H1 (cell line): ENCODE data around the gene SERPINF2. TPM values are rescaled to one million over a fixed set of nuclear protein-coding genes. Genes with fewer than 3 reads are reported as not detected.

Experiments
- ATF3 ChIP-seq: IDR thresholded peaks from 2 replicates; pipeline ENCODE4 v1.6.1; 2011; ENCODE audit warnings: low read depth, mild to moderate bottlenecking, low read length; ENCODE audit not compliant: insufficient read depth
- CREB1 ChIP-seq: IDR thresholded peaks from 2 replicates; pipeline ENCODE4 v1.6.1; 2012; ENCODE audit warnings: inconsistent platforms
- EZH2 ChIP-seq: fragments of 200-600 bp; sonication (generic); IDR thresholded peaks from 2 replicates; pipeline ENCODE4 v1.7.1; 2012; ENCODE audit warnings: low read depth, mild to moderate bottlenecking, moderate library complexity, low read length, inconsistent platforms; ENCODE audit not compliant: severe bottlenecking
- JUND ChIP-seq: IDR thresholded peaks from 2 replicates; pipeline ENCODE4 v1.6.1; 2011; ENCODE audit warnings: mild to moderate bottlenecking, improper control_type of control experiment, low read length
- MAFK ChIP-seq: IDR thresholded peaks from 2 replicates; pipeline ENCODE4 v1.6.1; 2012; ENCODE audit warnings: low read depth, mild to moderate bottlenecking, improper control_type of control experiment, low read length
- NANOG ChIP-seq: IDR thresholded peaks from 2 replicates; pipeline ENCODE4 v1.6.1; 2011; ENCODE audit warnings: low read length, low read depth, mild to moderate bottlenecking, inconsistent platforms; ENCODE audit not compliant: insufficient read depth, poor library complexity, severe bottlenecking
- POLR2A ChIP-seq, 2 experiments: IDR thresholded peaks; 1 replicate in 1 of 2; 2 replicates in 1 of 2; pipeline ENCODE4 v1.6.1; 2011; ENCODE audit warnings: low read depth in 2 of 2, low read length in 2 of 2, mild to moderate bottlenecking in 2 of 2; ENCODE audit errors: control extremely low read depth in 1 of 2
- TCF12 ChIP-seq: IDR thresholded peaks from 2 replicates; pipeline ENCODE4 v1.6.1; 2011; ENCODE audit warnings: low read depth, mild to moderate bottlenecking, low read length
- polyA plus RNA-seq, 7 experiments: library from polyadenylated mRNA; depleted of rRNA in 3 of 7; stranded (reverse) in 5 of 7; unstranded in 2 of 7; fragments of >200 nt in 5 of 7; fragments of 200-250 nt in 2 of 7; gene quantifications; 1 replicate in 5 of 7; 2 replicates in 1 of 7; 4 replicates in 1 of 7; pipeline versions ENCODE4 v1.2.1 to v1.2.3, GENCODE V29; 2011 to 2013; ENCODE audit warnings: missing spikeins in 2 of 7, mixed read lengths in 2 of 7
- total RNA-seq: library from RNA; stranded (reverse); fragmentation: NEBNext Ultra II Directional; extraction: Animal tissue kit (Norgen Biotek cat#: 25700); gene quantifications from 2 replicates; pipeline ENCODE4 v1.2.1, GENCODE V29; 2021

Gene SERPINF2
- total and polyA plus RNA-seq, 2 of the 8 experiments (the other 6 are each of a cell fraction or from before 2014, with no cell fraction given) = 1.8 to 3.2 TPM

DNA sequence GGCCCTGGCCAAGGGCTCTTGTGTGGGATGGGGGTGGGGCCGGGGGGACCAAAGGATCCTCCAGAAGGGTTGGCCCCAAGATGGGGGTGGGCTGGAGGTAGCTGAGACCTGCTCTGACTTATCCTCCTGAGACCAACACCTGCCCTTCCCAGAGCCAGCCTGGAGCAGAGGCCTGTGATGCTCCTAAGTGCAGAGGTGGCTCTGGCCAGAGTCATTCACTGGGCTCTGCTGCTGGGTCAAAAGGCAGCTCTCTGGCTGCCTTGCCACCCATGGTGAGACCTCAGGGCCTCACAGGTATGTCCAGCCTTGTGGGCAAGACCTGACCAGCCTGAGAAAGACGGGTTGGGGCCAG lies 393 bp downstream of the SERPINF2 start (continued):
- no peak for TF ChIP-seq MAFK
- TF ChIP-seq CREB1 = no peak
- TF ChIP-seq EZH2 = no peak
- TF ChIP-seq POLR2A (IDR thresholded peaks at IDR 0.05; ENCODE audit: control extremely low read depth in 1 of 2, low read depth in 2 of 2, low read length in 2 of 2) = no peak
- no peak for TF ChIP-seq TCF12
- no peak for TF ChIP-seq ATF3
- no peak for TF ChIP-seq JUND
- no peak for TF ChIP-seq NANOG
